Measurements from ENCODE around the gene PAEP.

Gene PAEP

GRCh38 chr9:135591506-135592330 lies 30.2 kb downstream of the PAEP start:
- DNase-seq (ENCODE audit: low read depth in 2 of 2, low spot score in 1 of 2), result no peak

DNA sequence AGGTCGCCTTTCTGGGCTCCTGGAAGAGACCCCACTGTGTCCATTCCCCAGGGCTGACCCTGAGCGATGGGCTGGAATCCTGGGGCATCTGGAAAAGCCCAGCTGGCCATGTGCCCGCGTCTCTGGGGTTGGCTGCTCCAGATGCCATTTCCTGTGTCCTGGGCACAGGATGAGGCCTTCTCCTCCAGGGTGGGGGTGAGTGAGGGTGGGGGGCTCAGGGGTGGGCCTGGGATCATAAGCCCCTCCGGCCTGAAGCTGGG lies 30.7 kb downstream of the PAEP start:
- no peak for DNase-seq (ENCODE audit: low read depth in 2 of 2, low spot score in 1 of 2)

DNA sequence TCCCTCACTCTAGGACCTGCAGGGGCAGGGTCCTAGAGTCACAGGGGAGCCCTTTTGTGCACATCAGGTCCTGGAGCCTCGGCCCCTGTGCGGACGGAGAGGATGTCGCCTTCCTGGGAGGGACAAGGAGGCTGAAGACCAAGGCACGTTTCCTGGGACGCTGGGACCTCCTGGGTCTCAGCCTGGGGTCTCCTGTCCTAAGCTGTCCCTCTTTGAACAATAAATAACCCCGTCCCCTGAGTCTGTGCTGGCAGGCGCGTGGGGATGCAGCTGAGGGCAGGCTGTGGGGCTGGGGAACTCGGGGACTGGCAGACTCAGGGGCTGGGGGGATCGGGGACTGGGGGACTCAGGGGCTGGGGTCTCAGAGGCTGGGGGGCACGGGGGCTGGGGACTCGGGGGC lies 31.1 kb downstream of the PAEP start:
- no peak for DNase-seq (ENCODE audit: low read depth in 2 of 2, low spot score in 1 of 2)

GRCh38 chr9:135596211-135596610 lies 34.7 kb downstream of the PAEP start:
- DNase-seq (ENCODE audit: low read depth in 2 of 2, low spot score in 1 of 2), result no peak

DNA sequence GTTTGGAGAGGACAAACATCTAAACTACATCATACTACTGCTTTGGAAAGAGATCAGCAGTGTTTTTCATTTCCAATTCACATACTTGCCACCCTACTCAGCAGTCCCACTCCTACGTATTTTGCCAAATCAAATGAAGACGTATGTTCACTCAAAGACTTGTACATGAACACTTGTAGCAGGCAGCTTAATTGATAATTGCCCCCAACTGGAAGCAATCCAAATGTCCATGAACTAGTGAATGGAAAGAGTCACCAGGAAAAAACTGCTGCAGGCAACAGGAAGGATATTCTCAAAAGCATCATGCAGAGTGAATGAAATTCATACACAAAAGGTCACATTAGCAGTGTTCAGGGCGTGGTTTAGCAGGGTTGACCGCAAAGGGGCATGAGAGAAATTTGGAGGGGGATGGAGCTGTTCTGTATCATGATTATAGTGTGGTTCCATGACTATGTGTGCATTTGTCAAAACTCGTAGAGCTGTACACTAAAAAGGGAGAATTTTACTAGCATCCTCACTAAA lies 38.8 kb downstream of the PAEP start:
- DNase-seq (ENCODE audit: low read depth in 2 of 2, low spot score in 1 of 2), result no peak

- DNase-seq (ENCODE audit: low read depth in 2 of 2, low spot score in 1 of 2), result no peak
Measured at GRCh38 chr9:135601988-135602387, 40.4 kb downstream of the PAEP start.

GRCh38 chr9:135602789-135603481 lies 41.4 kb downstream of the PAEP start:
- peak; percentile 22 to 27 for DNase-seq (ENCODE audit: low read depth in 2 of 2, low spot score in 1 of 2)

- no peak for DNase-seq (ENCODE audit: low read depth in 2 of 2, low spot score in 1 of 2)
Measured at GRCh38 chr9:135604437-135605237, 43.1 kb downstream of the PAEP start.

- no peak for DNase-seq (ENCODE audit: low read depth in 2 of 2, low spot score in 1 of 2)
Measured at GRCh38 chr9:135605238-135605781, 43.8 kb downstream of the PAEP start.

GRCh38 chr9:135606885-135607259 lies 45.3 kb downstream of the PAEP start:
- DNase-seq (ENCODE audit: low read depth in 2 of 2, low spot score in 1 of 2), result no peak

- DNase-seq (ENCODE audit: low read depth in 2 of 2, low spot score in 1 of 2), result no peak
Measured at GRCh38 chr9:135607401-135608293, 46.1 kb downstream of the PAEP start.

GRCh38 chr9:135608294-135608998 lies 46.9 kb downstream of the PAEP start:
- no peak for DNase-seq (ENCODE audit: low read depth in 2 of 2, low spot score in 1 of 2)

DNA sequence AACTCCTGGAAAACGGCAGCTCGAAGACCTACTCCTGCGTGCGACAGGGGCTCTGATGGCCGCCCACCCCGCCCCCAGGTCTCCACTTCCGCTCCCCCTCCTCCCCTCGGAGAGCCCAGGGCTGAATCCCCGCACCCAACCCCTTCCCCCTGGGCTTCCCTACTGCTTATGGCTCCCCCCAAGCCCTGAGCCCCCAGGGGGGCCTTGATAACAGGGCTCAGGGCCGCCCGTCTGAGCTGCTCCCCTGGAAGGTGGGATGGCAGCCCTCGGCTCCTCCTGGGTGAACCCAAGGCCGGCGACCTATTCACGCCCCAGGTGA lies 47.4 kb downstream of the PAEP start:
- DNase-seq (ENCODE audit: low read depth in 2 of 2, low spot score in 1 of 2), result no peak

DNA sequence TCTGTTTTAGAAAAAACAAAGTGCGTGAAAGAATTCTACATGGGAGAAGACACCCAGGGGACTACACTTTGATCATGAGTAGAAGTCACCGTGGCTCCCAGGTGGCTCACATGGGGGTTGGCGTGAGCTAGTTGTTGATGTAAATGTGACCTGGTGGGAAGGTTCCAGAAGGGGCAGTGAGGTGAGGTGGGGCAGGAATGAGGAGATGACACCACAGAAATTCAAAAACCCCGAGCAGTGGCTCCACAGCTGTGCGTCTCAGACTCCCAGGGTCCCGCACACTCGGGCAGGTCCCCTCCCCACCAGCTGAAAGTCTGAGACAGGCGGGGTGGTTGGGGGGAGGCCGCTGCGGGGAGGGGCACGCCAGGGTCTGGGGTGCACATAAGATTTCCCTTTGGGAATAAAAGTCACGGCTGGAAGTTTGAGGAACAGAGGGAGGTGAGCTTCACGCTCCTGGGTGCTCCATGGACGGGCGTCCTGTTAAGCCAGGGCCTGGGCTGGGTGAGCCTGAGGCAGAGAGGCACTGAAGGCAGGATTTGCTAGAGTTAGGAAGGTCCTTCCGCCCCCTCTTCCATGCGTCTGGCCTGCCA lies 47.9 kb downstream of the PAEP start:
- no peak for DNase-seq (ENCODE audit: low read depth in 2 of 2, low spot score in 1 of 2)

DNA sequence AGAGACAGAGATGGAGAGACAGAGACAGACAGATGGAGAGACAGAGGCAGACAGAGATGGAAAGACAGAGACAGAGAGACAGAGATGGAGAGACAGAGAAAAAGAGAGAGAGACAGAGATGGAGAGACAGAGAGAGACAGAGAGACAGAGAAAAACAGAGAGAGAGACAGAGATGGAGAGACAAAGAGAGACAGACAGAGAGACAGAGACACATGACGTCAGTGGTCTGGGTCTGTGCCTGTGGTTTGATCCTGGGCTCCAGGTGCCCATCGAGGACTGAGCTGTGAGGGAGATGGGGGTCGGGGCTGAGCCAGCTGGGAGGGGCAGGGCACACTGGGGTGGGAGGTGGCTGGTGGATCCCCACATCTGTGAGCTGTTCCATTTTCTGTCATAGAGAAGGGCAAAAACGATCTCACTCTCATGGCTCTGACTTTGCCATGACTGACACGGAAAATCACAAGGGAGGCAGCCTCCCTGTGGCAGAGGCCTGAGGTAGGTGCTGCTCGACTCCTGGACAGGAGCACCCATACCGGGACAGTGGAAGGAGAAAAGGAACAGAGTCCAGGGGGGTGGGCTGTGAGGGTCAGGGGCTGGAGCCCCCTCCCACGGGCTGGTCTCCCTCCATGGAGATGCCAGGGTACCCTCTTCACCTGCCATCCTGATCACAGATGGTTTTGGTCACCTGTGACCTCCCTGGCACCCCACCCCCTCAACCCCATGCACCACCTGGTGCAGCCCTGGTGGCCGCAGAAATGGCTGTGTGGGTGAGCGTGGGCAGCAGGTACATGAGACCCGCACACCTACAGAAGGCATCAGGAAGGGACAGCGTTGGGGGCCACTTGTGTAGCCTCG lies 49.0 kb downstream of the PAEP start:
- no peak for DNase-seq (ENCODE audit: low read depth in 2 of 2, low spot score in 1 of 2)

GRCh38 chr9:135611142-135611874 lies 49.8 kb downstream of the PAEP start:
- no peak for DNase-seq (ENCODE audit: low read depth in 2 of 2, low spot score in 1 of 2)

- no peak for DNase-seq (ENCODE audit: low read depth in 2 of 2, low spot score in 1 of 2)
Measured at GRCh38 chr9:135611875-135612209, 50.3 kb downstream of the PAEP start.

GRCh38 chr9:135612437-135612836 lies 50.9 kb downstream of the PAEP start:
- no peak for DNase-seq (ENCODE audit: low read depth in 2 of 2, low spot score in 1 of 2)
